T-helper 1 cell (primary cell): Measurements from ENCODE around the gene DYNC1I1.

Source experiments
- DNase-seq, 5 donors: peaks; one replicate each; pipeline ENCODE4 v3.0.0-alpha.2; 2012 to 2020

DYNC1I1 gene

GRCh38 chr7:96093435-96093834 lies 321.1 kb downstream of the DYNC1I1 start:
- no peak for DNase-seq

- no peak for DNase-seq
Measured at GRCh38 chr7:96097835-96098234, 325.5 kb downstream of the DYNC1I1 start.

GRCh38 chr7:96100737-96101136 lies 328.4 kb downstream of the DYNC1I1 start:
- no peak for DNase-seq

DNA sequence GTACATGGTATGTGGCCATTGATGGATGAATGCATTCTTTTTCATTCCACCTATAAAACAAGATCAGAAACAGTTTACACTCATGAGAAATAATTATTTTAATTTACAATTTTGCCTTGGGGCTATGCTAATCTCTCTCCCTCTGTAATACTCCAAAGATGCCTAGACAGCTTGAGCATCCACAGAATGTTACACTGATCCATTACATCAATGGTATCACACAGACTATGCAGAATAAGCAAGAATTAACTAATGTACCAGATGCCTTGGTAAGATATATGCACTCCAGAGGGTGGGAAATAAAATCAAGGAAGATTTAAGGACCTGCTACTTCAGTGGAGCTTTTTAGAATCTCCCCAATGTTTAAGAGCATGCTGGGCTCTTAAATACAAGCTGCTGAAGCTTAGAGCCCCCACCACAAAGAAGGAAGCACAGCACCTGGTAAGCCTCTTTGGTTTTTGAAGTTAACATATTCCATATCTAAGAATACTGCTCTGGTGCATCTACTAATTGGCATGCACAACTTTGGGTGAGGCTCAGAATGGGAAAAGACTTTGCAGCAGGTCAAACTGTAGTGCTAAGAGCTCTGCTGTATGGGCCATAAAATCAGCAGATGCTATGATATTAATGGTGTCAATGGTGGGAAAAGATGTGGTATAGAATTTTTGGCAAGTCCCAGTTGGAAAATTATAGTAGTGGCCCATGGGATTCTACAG lies 329.9 kb downstream of the DYNC1I1 start:
- DNase-seq: no peak

DNA sequence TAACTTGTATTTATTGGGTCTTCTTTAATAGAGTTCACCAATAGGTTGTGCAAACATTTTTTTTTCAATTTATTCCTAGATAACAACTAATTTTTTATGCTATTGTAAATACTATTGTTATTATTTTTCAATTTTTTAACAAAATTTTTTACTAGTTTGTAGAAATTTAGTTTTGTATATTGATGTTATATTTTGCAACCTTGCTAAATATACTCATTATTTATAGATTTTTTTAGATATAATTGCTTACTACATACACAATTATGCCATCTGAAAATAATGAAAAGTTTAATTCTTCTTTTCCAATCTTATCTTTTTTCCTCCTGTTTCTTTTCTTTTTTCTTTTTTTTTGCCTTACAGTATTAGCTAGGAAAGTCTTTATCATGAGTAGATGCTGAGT lies 332.6 kb downstream of the DYNC1I1 start:
- no peak for DNase-seq

DNA sequence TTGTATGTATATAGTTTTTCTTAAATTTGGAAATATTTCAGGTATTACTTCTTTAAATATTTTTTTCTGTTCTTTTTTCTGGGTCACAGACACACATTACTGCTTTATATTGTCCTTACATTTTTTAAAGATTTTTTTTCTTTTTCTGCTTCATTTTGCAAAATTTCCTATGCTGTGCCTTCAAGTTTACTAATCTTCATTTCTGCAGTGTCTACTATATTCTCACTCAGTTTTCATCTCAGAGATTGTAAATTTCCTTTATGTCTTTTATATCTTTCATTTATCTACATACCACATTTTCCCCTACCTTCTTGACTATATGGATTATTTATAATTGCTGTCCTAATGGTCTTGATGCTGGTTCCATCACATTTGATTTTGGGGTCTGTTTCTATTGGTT lies 339.1 kb downstream of the DYNC1I1 start:
- no peak for DNase-seq

DNA sequence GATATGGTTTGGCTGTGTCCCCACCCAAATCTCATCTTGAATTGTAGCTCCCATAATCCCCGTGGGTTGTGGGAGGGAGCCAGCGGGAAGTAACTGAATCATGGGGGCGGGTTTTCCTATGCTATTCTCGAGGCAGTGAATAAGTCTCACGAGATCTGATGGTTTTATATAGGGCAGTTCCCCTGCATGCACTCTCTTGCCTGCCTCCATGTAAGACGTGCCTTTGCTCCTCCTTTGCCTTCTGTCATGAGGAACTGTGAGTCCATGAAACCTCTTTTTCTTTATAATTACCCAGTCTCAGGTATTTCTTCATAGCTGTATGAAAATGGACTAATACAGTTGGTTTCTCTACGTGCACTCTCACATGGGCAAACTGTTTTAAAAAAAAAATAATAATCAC lies 341.8 kb downstream of the DYNC1I1 start:
- DNase-seq: no peak

DNA sequence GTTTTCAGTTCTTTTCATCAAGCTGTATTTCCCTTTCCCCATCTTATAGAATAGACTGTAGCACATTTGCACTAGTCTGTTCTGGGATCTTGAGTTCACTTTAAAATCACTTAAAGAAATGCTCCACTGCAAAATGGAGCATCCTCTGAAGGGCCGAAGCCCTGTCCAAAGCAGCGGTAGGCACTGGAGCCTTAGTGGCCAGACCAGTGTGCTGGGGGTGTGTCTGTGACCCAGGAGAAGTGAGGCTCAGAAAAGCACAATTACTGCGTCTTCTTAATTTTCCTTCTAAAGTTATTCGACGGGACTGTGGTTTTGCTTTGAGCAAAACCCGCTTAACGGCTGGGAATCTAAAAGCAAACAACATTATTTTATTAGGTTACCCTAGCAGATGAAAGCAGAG lies 343.8 kb downstream of the DYNC1I1 start:
- no peak for DNase-seq

GRCh38 chr7:96118449-96119001 lies 346.2 kb downstream of the DYNC1I1 start:
- no peak for DNase-seq

DNA sequence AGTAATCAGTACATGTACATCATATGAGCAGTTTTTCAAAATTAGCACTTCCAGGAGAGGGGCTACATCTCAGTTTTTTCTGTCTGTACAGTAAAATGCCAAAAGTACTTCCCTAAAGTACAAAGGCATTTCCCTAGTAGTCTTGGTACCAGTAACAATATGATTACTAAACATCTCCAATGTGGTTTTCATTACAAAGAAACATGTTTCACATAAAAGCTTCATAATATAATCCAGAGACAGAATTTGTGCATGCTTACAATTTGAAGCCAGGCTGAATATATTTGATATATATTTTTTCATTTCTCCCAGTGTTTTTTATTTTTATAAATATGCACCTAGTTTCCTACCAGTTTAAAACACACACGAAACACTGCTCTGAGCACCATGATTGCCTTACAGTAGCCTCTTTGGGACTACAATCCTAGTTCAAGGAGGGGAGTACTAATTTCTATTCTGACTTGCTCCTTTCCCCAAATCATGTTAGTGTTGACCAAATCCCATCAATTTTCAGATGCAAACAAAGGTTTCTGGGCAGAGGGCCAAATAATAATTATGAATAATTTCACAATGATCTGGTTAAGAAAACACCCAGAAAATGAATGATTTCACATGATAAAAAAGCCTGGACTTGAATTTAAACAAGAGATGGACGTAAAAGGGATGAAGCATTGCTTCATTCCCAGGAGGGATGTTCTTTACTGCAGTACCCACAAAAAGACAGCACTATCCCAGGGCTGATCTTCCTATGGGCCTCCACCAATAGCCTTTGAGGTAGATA lies 348.3 kb downstream of the DYNC1I1 start:
- no peak for DNase-seq

GRCh38 chr7:96121752-96122151 lies 349.4 kb downstream of the DYNC1I1 start:
- no peak for DNase-seq

DNA sequence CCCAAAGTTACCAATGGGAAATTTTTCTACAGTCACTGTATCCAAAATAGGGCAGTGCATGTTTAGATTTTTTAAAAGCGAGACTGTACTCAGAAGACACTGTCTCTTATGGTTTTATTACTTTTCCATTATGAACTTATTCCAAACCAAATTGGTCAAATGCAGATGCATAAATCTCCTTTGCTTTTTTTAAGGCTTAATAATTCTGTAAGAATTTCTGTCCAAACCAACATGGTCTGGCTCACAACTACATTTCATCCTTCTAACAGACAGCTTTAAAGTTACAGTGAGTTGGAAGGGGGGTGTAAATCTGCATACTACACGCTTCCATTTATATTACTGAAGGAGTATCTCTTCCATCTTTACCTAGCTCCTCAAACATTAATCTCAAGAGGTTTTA lies 350.4 kb downstream of the DYNC1I1 start:
- DNase-seq: no peak

DNA sequence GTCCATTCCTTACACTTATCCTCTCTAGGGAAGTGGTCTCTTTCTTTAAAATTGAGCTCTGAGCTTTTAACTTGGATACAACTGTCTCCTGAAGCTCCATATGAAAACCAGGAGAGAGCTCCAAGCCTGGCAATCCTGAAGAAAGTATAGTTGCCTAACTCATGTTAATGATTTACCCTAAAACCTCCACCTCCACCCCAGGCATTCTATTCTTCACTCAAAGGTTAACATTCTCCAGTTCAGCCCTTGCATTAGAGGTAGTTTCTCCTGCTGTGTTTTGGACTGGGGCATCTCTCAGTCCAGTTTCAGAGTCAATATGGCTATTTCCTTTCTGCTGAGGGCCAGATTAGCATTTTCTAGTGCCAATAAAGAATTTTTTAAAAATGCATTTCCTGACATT lies 354.0 kb downstream of the DYNC1I1 start:
- DNase-seq: no peak

DNA sequence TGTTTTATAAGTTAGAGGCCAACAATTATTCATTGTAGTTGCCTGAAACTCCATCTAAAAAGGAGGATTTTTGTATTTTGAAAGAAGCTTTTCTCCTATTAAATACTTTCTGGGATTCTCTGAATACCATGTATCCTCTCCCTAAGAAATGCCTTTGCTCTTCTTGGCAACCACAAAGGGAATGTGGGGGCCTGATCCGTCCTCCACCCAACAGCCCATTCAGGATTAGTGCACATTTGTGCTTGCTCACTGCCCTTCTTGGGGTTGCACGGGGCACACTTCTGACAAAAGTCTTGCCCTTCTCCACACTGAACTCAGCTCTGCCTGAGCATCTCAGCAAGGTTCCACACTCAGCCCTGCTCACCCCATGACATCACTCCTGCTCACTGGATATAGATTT lies 355.4 kb downstream of the DYNC1I1 start:
- DNase-seq: no peak

- DNase-seq: no peak
Measured at GRCh38 chr7:96131525-96131924, 359.2 kb downstream of the DYNC1I1 start.

GRCh38 chr7:96135241-96135640 lies 362.9 kb downstream of the DYNC1I1 start:
- DNase-seq: no peak

GRCh38 chr7:96136600-96137239 lies 364.4 kb downstream of the DYNC1I1 start:
- no peak for DNase-seq

- no peak for DNase-seq
Measured at GRCh38 chr7:96143495-96144259, 371.3 kb downstream of the DYNC1I1 start.

DNA sequence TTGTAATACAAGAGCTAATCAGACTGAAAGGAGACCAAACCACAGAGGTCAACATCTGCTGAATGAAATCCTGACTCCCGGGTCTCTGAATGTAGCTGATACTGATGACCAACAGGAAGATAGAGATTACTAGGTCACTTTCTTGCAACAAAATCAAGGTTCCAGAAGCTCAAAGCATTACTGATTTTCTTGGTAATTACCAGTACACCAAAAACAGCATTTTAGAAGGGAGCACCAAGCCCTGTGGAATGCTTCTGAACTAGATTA lies 371.8 kb downstream of the DYNC1I1 start:
- no peak for DNase-seq
